Mucosa of descending colon (tissue), 3 donors: ENCODE data around the gene YTHDF1. TPM values are rescaled to one million over a fixed set of nuclear protein-coding genes. Genes with fewer than 3 reads are reported as not detected.

Experiments
- ATAC-seq: fragments of 200-7000 bp; cut with Tn5 transposase; one replicate; pipeline ENCODE4 v1.9.1; 2020; ENCODE audit warnings: mild to moderate bottlenecking, moderate library complexity
- DNase-seq, 3 donors: peaks; one replicate each; pipeline ENCODE4 v3.0.0-alpha.2; 2020
- H3K36me3 ChIP-seq: fragments of 200-600 bp; one replicate; pipeline ENCODE4 v1.8.0; 2021; ENCODE audit warnings: low read depth, mild to moderate bottlenecking
- H3K4me1 ChIP-seq: fragments of 200-600 bp; one replicate; pipeline ENCODE4 v1.8.0; 2021; ENCODE audit warnings: low read depth, mild to moderate bottlenecking
- H3K4me3 ChIP-seq: fragments of 200-600 bp; one replicate; pipeline ENCODE4 v1.8.0; 2021; ENCODE audit warnings: mild to moderate bottlenecking
- H3K9me3 ChIP-seq: fragments of 200-600 bp; one replicate; pipeline ENCODE4 v1.8.0; 2021; ENCODE audit warnings: mild to moderate bottlenecking
- intact Hi-C, 2 donors: fragments of 100-400 bp; cut with DNase I in 1 of 2; cut with micrococcal nuclease in 1 of 2; formaldehyde crosslinking; loops; one replicate each; pipeline versions ENCODE4 v1.11.0 to v1.11.1; 2022; cut with DNase I, micrococcal nuclease
- total RNA-seq, 3 donors: library from RNA; stranded (reverse); fragmentation: NEBNext Ultra II Directional in 2 of 3; extraction: Animal tissue kit (Norgen Biotek cat#: 25700) in 2 of 3; gene quantifications; one replicate each; pipeline versions ENCODE4 v1.2.1 to v1.2.4, GENCODE V29; 2021 to 2023
- TF ChIP-seq, protein P1 (sequence below): fragments of 200-600 bp; IDR thresholded peaks from one replicate; pipeline ENCODE4 v1.8.0; 2022; ENCODE audit warnings: antibody characterized with exemption, mild to moderate bottlenecking
- donor health status: DM: no; HTN: no; CAD: no; lungs with moderate emphysema.
- donor health status: DM: no; HTN: no; CAD: no.
- donor health status: DM: no; HTN: yes; CAD: no.

Gene YTHDF1
- total RNA-seq, 3 donors from 2014 or later: 32.0 to 37.2 (median 34.2) TPM

- TF ChIP-seq, protein P1, sequence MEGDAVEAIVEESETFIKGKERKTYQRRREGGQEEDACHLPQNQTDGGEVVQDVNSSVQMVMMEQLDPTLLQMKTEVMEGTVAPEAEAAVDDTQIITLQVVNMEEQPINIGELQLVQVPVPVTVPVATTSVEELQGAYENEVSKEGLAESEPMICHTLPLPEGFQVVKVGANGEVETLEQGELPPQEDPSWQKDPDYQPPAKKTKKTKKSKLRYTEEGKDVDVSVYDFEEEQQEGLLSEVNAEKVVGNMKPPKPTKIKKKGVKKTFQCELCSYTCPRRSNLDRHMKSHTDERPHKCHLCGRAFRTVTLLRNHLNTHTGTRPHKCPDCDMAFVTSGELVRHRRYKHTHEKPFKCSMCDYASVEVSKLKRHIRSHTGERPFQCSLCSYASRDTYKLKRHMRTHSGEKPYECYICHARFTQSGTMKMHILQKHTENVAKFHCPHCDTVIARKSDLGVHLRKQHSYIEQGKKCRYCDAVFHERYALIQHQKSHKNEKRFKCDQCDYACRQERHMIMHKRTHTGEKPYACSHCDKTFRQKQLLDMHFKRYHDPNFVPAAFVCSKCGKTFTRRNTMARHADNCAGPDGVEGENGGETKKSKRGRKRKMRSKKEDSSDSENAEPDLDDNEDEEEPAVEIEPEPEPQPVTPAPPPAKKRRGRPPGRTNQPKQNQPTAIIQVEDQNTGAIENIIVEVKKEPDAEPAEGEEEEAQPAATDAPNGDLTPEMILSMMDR: no peak
- DNase-seq (no peak), ATAC-seq (no peak)
- intact Hi-C loops: no loop called here
- no peak overlapping the region for H3K4me3 ChIP-seq
- H3K36me3 ChIP-seq: no peaks in the 10 kb centered on the region
- H3K9me3 ChIP-seq: no peaks in the 10 kb centered on the region
- peaks cover 3% of the 10 kb centered on the region for H3K4me1 ChIP-seq
These were observed 41.0 kb upstream of the YTHDF1 start for GRCh38 chr20:63256954-63257353.

DNA sequence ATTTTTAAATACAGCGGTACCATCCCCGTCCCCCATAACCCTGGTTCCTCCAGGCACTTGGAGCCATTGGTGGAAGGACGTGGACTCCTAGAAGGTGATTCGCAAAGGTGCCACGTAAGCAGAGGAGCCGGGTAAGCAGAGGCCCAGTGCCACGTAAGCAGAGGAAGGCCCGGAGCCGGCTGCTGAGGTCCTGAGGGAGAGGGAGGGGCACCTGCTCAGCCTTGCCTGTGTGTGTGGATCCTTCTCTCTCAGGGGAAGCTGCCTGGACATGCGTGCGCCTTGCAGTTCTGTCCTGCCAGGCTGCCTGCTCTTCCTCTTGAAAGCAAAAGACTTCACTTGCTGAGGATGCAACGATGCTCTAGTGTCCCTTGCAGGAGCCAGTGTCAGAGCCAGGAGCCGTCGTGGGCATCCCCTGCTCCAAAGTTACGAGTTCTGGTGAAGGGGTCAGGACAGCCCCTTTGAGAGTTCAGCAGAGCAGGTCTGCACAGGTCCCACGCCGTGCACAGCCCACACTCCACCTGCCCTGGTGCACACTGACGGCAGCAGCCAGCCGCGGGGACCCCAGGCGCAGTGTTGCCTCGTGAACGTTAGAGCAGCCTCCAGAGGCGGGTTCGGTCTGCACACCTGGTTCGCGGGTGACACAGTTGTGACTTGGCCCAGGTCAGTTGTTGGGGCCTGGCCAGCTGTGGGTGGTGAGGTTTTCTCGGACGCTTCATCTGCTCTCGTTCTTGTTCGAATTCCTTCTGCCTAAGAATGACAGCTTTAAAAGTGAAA, 40.2 kb upstream of the YTHDF1 start:
- Histone ChIP-seq H3K4me1 (peaks cover 3% of the 10 kb centered on the region), H3K36me3 (no peaks in the 10 kb centered on the region)
- no peak for ATAC-seq

GRCh38 chr20:63254606-63255384, 38.9 kb upstream of the YTHDF1 start:
- ATAC-seq: no peak
- TF ChIP-seq, protein P1: no peak
- no peak for DNase-seq
- no peak overlapping the region for H3K4me3 ChIP-seq
- no peaks in the 10 kb centered on the region for H3K9me3 ChIP-seq
- intact Hi-C loops: no loop called here
- H3K36me3 ChIP-seq: no peaks in the 10 kb centered on the region
- peaks cover 3% of the 10 kb centered on the region for H3K4me1 ChIP-seq

More for the DNA sequence above, 40.2 kb upstream of the YTHDF1 start:
- TF ChIP-seq, protein P1: no peak
- no peaks in the 10 kb centered on the region for H3K9me3 ChIP-seq
- H3K4me3 ChIP-seq: no peak overlapping the region
- no peak for DNase-seq
- intact Hi-C loops: no loop called here

GRCh38 chr20:63254232-63254605, 38.3 kb upstream of the YTHDF1 start, which contains the start of gene NKAIN4:
TSS of gene NKAIN4 (minus strand) at chr20:63254463. CDS start at chr20:63254450, 13 bp downstream.
- Histone ChIP-seq H3K9me3 (no peaks in the 10 kb centered on the region), H3K36me3 (no peaks in the 10 kb centered on the region), H3K4me1 (peaks cover 3% of the 10 kb centered on the region), H3K4me3 (no peak within 1 kb of the TSS)
- ATAC-seq (no peak), DNase-seq (no peak)
- intact Hi-C loops: no loop called here
- TF ChIP-seq, protein P1: no peak

GRCh38 chr20:63253438-63254231, 37.7 kb upstream of the YTHDF1 start:
- intact Hi-C loops: no loop called here
- no peaks in the 10 kb centered on the region for H3K9me3 ChIP-seq
- no peak for DNase-seq
- H3K4me1 ChIP-seq: peaks cover 3% of the 10 kb centered on the region
- TF ChIP-seq, protein P1: no peak
- H3K36me3 ChIP-seq: no peaks in the 10 kb centered on the region
- ATAC-seq: no peak
- no peak overlapping the region for H3K4me3 ChIP-seq
